ENCODE measurements around the gene ZC3H7B. TPM values are rescaled to one million over a fixed set of nuclear protein-coding genes. Genes with fewer than 3 reads are reported as not detected.

Gene ZC3H7B
- total RNA-seq, 1 experiment from 2014 or later, result 34.8 TPM

DNA sequence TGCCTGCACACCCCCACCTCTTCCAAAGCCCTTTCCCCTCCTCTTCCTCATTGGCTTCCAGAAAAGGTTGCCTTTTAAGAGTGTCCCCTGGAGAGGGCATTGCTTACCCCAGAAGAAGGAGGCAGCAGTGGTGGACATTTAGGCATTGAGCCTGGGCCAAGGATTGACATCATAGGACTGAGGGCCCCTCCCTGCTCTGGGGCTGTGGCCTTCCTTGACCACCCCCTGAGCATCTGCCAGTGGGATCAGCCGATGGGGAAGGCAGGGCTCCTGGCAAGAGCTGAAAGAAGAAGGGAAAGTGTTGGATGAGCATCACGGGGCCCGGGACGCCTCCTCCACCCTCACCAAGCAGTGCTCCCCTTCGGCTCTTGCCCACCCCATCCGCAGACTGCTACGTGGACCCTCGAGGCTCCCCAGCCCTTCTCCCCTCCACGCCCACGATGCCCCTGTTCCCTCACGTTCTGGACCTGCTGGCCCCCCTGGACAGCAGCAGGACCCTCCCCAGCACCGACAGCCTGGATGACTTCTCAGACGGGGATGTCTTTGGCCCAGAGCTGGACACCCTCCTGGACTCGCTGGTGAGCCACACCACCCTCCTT is 37.4 kb downstream of the ZC3H7B start:
- no peak overlapping the region for H3K9ac ChIP-seq (ENCODE audit: low read length)

DNA sequence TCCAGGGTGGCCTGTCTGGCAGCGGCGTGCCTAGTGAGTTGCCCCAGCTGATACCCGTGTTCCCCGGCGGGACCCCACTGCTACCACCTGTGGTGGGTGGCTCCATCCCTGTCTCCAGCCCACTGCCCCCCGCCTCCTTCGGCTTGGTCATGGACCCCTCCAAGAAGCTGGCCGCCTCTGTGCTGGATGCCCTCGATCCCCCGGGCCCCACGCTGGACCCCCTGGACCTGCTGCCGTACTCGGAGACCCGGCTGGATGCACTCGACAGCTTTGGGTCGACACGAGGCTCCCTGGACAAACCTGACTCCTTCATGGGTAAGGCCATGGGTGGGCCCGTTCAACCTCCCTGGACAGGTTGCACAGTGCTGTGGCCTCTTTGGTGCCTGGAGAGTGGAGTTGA is 38.5 kb downstream of the ZC3H7B start:
- Histone ChIP-seq H3K79me2 (ENCODE audit: low read length) (no peaks in the 10 kb centered on the region), H3K4me2 (ENCODE audit: low read length) (no peak overlapping the region), H3K36me3 (ENCODE audit: low read depth, low read length) (no peaks in the 10 kb centered on the region), H3K9me3 (ENCODE audit: low read length) (no peaks in the 10 kb centered on the region), H3K27me3 (ENCODE audit: low read length) (no peaks in the 10 kb centered on the region), H3K9me2 (replicated peaks; ENCODE audit: low read length) (no peaks in the 10 kb centered on the region), H4K20me1 (ENCODE audit: low read length) (no peaks in the 10 kb centered on the region), H3K4me3 (ENCODE audit: low read length) (no peak overlapping the region), H3K4me1 (ENCODE audit: insufficient read depth, low read length) (no peaks in the 10 kb centered on the region), H2AFZ (ENCODE audit: low read length) (no peak overlapping the region), H3F3A (ENCODE audit: low read length, unreplicated experiment) (no peaks in the 10 kb centered on the region), H3K27ac (ENCODE audit: low read length) (no peak overlapping the region), H3K9ac (ENCODE audit: low read length) (no peak overlapping the region)
- POLR2A ChIA-PET (ENCODE audit: unreplicated experiment), result no interaction called here
- DNase-seq, result no peak
- CTCF ChIA-PET, result no interaction called here
- ATAC-seq, result no peak
- TF ChIP-seq, protein P1, sequence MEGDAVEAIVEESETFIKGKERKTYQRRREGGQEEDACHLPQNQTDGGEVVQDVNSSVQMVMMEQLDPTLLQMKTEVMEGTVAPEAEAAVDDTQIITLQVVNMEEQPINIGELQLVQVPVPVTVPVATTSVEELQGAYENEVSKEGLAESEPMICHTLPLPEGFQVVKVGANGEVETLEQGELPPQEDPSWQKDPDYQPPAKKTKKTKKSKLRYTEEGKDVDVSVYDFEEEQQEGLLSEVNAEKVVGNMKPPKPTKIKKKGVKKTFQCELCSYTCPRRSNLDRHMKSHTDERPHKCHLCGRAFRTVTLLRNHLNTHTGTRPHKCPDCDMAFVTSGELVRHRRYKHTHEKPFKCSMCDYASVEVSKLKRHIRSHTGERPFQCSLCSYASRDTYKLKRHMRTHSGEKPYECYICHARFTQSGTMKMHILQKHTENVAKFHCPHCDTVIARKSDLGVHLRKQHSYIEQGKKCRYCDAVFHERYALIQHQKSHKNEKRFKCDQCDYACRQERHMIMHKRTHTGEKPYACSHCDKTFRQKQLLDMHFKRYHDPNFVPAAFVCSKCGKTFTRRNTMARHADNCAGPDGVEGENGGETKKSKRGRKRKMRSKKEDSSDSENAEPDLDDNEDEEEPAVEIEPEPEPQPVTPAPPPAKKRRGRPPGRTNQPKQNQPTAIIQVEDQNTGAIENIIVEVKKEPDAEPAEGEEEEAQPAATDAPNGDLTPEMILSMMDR (conservative IDR thresholded peaks at IDR 0.05; ENCODE audit: low read depth, low read length), result no peak
- no peak for TF ChIP-seq EZH2phosphoT487 (IDR thresholded peaks at IDR 0.05; ENCODE audit: borderline replicate concordance, low read length)
- TF ChIP-seq EZH2 (IDR thresholded peaks at IDR 0.05; ENCODE audit: low read length, unreplicated experiment), result no peak
- BruUV-seq (replicated peaks), result no TSS peak
- intact Hi-C loops (cut with micrococcal nuclease), result no loop called here

More for the DNA sequence above, 37.4 kb downstream of the ZC3H7B start:
- Histone ChIP-seq H3K27me3 (ENCODE audit: low read length) (no peaks in the 10 kb centered on the region), H3F3A (ENCODE audit: low read length, unreplicated experiment) (no peaks in the 10 kb centered on the region), H4K20me1 (ENCODE audit: low read length) (no peaks in the 10 kb centered on the region), H3K36me3 (ENCODE audit: low read depth, low read length) (no peaks in the 10 kb centered on the region), H3K4me1 (ENCODE audit: insufficient read depth, low read length) (no peaks in the 10 kb centered on the region), H3K79me2 (ENCODE audit: low read length) (no peaks in the 10 kb centered on the region), H3K9me2 (replicated peaks; ENCODE audit: low read length) (no peaks in the 10 kb centered on the region), H3K27ac (ENCODE audit: low read length) (no peak overlapping the region), H3K9me3 (ENCODE audit: low read length) (no peaks in the 10 kb centered on the region), H2AFZ (ENCODE audit: low read length) (no peak overlapping the region), H3K4me2 (ENCODE audit: low read length) (no peak overlapping the region), H3K4me3 (ENCODE audit: low read length) (no peak overlapping the region)
- TF ChIP-seq EZH2phosphoT487 (IDR thresholded peaks at IDR 0.05; ENCODE audit: borderline replicate concordance, low read length), result no peak
- no peak for TF ChIP-seq EZH2 (IDR thresholded peaks at IDR 0.05; ENCODE audit: low read length, unreplicated experiment)
- TF ChIP-seq, protein P1 (conservative IDR thresholded peaks at IDR 0.05; ENCODE audit: low read depth, low read length), result no peak
- DNase-seq (no peak), ATAC-seq (no peak)
- BruUV-seq (replicated peaks), result no TSS peak
- POLR2A ChIA-PET (ENCODE audit: unreplicated experiment), result no interaction called here
- intact Hi-C loops (cut with micrococcal nuclease), result no loop called here
- CTCF ChIA-PET, result no interaction called here

DNA sequence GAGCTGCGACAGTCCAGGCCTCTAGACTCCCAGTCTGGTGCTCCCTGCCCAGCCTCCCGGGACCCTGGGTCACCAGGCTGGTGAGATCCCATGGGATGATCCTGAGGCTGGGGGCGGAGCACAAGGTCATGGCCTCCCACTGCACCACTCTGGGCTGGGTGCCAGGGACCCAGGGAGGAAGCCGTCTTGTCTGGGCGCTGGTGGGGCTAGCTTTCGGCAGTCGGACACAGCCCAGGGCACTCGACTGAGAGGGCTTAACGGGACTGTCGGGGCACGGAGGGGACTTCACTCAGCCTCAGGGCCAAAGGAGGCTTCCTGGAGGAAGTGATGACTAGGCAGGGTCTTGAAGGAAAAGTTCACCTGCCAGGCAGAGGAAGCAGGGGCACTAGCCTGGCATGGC is 39.0 kb downstream of the ZC3H7B start:
- CTCF ChIA-PET, result no interaction called here
- intact Hi-C loops (cut with micrococcal nuclease), result no loop called here
- H3K36me3 ChIP-seq (ENCODE audit: low read depth, low read length), result no peaks in the 10 kb centered on the region
- DNase-seq (no peak), ATAC-seq (no peak)
- no peaks in the 10 kb centered on the region for H3F3A ChIP-seq (ENCODE audit: low read length, unreplicated experiment)
- H3K27ac ChIP-seq (ENCODE audit: low read length), result no peak overlapping the region
- no peaks in the 10 kb centered on the region for H3K4me1 ChIP-seq (ENCODE audit: insufficient read depth, low read length)
- POLR2A ChIA-PET (ENCODE audit: unreplicated experiment), result no interaction called here
- no peak overlapping the region for H3K4me3 ChIP-seq (ENCODE audit: low read length)
- H3K9me3 ChIP-seq (ENCODE audit: low read length), result no peaks in the 10 kb centered on the region
- no peaks in the 10 kb centered on the region for H3K9me2 ChIP-seq (replicated peaks; ENCODE audit: low read length)
- H3K4me2 ChIP-seq (ENCODE audit: low read length), result no peak overlapping the region
- no peaks in the 10 kb centered on the region for H3K79me2 ChIP-seq (ENCODE audit: low read length)
- no peaks in the 10 kb centered on the region for H3K27me3 ChIP-seq (ENCODE audit: low read length)
- H4K20me1 ChIP-seq (ENCODE audit: low read length), result no peaks in the 10 kb centered on the region
- BruUV-seq (replicated peaks), result no TSS peak
- no peak overlapping the region for H2AFZ ChIP-seq (ENCODE audit: low read length)
- TF ChIP-seq EZH2 (IDR thresholded peaks at IDR 0.05; ENCODE audit: low read length, unreplicated experiment) (no peak), EZH2phosphoT487 (IDR thresholded peaks at IDR 0.05; ENCODE audit: borderline replicate concordance, low read length) (no peak)
- TF ChIP-seq, protein P1 (conservative IDR thresholded peaks at IDR 0.05; ENCODE audit: low read depth, low read length), result no peak
- H3K9ac ChIP-seq (ENCODE audit: low read length), result no peak overlapping the region
